ENCODE data around the gene RAB3C.
A peak's percentile ranks its signal among the peaks of the same experiment; 100 is the strongest.

The RAB3C gene

DNA sequence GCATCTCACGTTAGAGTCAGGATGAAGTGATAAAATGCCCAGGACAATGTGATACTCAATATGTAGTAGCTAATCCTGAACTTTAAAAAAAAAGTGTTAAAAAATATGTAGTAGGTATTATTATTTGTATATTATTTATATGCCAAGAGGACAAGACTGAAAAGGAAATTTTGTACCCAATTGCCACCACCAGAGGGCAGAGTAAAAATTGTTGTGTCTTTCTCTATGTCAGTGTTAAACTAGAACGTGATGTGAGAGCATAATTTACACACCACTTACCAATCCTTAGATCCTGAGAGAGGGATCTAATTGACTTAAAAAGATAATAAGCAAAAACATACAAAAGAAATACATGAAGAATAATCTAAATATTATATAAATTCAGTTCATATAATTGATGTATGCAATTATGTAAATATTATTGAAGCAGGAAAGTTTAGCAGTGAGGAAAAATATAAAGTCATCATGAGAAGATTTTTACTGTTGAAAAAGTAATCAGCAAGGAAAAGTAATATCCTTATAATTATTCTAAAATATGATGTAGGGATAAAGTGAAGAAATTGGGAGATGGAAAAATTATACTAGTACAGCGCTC is 288.9 kb downstream of the RAB3C start:
- no peak overlapping the region for H3K4me3 ChIP-seq (ENCODE audit: low read depth, low read length)
- TF ChIP-seq, protein P1, sequence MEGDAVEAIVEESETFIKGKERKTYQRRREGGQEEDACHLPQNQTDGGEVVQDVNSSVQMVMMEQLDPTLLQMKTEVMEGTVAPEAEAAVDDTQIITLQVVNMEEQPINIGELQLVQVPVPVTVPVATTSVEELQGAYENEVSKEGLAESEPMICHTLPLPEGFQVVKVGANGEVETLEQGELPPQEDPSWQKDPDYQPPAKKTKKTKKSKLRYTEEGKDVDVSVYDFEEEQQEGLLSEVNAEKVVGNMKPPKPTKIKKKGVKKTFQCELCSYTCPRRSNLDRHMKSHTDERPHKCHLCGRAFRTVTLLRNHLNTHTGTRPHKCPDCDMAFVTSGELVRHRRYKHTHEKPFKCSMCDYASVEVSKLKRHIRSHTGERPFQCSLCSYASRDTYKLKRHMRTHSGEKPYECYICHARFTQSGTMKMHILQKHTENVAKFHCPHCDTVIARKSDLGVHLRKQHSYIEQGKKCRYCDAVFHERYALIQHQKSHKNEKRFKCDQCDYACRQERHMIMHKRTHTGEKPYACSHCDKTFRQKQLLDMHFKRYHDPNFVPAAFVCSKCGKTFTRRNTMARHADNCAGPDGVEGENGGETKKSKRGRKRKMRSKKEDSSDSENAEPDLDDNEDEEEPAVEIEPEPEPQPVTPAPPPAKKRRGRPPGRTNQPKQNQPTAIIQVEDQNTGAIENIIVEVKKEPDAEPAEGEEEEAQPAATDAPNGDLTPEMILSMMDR (IDR thresholded peaks at IDR 0.05; ENCODE audit: low read depth, low read length) = peak; percentile 46; the same call in 1 of the 2 replicates

DNA sequence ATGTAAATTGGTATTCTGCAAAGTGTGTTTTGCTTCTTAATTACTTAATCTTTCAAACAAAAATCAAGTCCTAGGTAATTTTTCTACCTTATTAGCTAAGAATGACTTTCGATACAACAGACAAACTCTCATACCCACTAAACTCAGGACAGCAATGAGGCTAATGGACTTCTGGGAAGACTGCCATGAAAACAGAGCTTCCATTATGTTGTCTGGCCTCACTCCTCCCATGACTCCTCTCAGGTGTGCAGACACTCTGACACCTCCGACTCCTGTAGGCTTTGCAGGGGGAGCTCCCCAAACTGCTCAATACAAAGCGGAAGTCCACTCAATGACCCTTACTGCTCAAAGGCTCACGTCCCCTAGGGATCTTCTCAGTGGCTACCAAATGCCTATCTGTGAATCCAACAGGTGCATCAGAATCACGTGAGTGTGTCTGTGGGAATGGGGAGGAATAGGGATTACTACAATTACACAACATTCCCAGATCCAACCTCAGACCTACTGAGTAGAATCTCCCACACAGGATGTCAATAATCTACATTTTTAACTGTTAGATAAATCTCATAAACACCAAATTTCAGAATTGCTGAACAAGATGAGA is 289.9 kb downstream of the RAB3C start:
- TF ChIP-seq, protein P1 (IDR thresholded peaks at IDR 0.05; ENCODE audit: low read depth, low read length) = no peak
- H3K4me3 ChIP-seq (ENCODE audit: low read depth, low read length) = no peak overlapping the region

DNA sequence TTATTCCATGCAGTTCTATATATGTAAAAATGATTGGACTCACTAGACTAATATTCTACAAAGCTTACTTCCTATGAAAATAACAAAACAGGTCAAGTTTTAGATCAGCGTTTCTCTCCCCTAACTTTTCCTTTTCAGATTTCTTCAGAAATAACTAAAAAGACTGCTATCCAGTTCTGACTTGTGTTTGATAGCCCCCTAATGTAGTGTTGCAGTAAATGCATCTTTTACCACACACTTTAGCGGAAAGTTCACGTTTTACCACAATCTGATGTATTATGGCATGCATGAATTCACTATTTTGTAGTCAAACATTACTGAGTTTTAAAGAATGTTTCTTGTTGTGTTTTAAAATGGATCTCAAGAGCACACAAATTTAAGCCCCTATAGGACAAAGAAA is 292.7 kb downstream of the RAB3C start:
- H3K4me3 ChIP-seq (ENCODE audit: low read depth, low read length) = no peak overlapping the region
- TF ChIP-seq, protein P1 (IDR thresholded peaks at IDR 0.05; ENCODE audit: low read depth, low read length) = no peak

DNA sequence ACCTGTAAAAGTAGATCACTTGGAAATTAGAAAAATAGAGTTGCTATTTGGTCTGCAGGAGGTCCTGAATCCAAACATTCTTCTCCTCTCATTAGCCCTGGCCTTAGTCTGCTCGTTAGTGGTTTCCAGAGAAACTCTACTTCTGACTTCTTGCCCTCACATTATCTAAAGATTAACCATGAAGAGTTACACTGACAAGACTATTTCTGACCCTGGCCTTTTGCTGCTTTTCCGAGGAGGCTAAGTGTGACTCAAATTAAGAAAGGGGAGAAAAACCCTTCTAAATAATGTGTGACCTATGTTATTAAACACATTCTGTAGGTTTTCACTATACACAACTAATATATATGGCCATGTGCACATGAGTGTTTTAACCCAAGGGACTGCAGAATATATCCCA is 302.4 kb downstream of the RAB3C start:
- H3K4me3 ChIP-seq (ENCODE audit: low read depth, low read length) = no peak overlapping the region
- TF ChIP-seq, protein P1 (IDR thresholded peaks at IDR 0.05; ENCODE audit: low read depth, low read length) = no peak

DNA sequence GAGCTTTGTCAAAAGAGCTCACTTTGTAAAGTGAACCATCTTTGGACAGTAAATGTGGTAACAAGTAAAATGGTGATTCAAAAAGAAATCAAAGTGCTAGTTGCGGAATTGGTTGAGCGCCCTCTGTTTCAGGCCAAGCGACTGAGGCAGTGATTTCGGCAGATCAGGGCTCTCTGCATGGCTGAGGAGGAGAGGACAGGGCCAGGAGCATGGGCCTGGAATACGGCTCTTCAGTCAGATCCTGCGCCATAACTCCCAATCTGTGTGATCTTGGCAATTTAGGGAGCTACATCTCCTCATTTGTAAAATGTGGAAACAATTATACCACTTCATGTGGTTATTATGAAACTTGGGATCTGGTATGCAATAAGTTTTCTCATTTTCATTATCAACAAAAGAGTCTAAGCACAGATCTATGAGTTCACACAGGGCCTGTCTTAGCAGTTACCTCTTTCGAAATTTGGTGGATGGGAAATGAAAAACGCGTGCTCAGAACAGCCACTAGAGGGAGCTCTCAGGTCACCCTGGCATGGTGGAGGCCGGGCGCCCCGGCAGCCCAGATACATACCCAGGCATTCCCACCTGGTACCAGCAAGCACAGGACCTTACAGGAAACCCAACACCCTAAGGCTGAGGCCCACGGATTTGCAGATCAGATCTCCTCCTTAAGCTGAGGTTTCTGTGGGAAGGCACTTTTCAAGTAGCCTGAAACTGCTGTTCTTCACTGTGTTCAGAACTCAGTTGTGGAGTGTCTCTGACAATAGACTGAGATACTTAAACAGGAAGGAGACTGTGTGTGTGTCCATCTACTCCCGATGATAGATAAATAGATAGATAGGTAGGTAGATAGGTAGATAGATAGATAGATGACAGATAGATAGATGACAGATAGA is 303.7 kb downstream of the RAB3C start:
- TF ChIP-seq, protein P1 (IDR thresholded peaks at IDR 0.05; ENCODE audit: low read depth, low read length) = peak; percentile 85
- no peak overlapping the region for H3K4me3 ChIP-seq (ENCODE audit: low read depth, low read length)

DNA sequence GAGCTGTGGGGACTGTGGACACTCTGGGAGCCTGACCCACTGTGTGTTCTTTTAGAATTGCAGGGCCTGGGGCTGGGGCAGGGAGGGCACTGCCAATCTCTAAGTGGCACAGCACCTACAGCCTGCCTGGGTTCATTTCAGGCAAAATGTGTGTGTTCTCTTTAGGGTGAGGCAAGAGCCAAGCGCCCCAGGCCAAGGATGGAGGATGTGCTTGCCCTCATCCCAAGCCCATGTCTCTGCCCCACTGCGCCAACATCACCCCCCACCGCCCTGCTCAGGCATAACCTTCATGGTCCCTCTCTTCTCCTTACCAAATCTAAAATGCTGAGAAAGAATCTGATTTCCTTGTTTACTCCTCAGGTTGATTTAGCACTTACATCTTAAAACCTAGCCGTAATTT is 304.4 kb downstream of the RAB3C start:
- TF ChIP-seq, protein P1 (IDR thresholded peaks at IDR 0.05; ENCODE audit: low read depth, low read length) = no peak
- no peak overlapping the region for H3K4me3 ChIP-seq (ENCODE audit: low read depth, low read length)

All from WI38 (cell line).